Stimulated activated naive CD8-positive, alpha-beta T cell treated with anti-CD3 and anti-CD28 coated beads, Interleukin-15, amount 100 ng/mL, for 72 hours (primary cell): ENCODE measurements around the gene RNF213.
A peak's percentile ranks its signal among the peaks of the same experiment; 100 is the strongest.
"Not testable (repeated sequence)": the region's sequence is repeated elsewhere in the genome, so short reads cannot be mapped to it uniquely, and the experiment has no call there.

Experiments used
- ATAC-seq: fragments of 150-1000 bp; cut with Tn5 transposase; 2 replicates; pipeline ENCODE4 v1.10.0; 2021; ENCODE audit warnings: mild to moderate bottlenecking, moderate library complexity
- DNase-seq, 2 donors: peaks; one replicate each; pipeline ENCODE4 v3.0.0; 2021 to 2022
- H3K27ac Mint-ChIP-seq, 2 donors: one replicate each; pipeline ENCODE4 v1.8.0; 2022; ENCODE audit warnings: mild to moderate bottlenecking in 2 of 2, mixed read lengths in 2 of 2, moderate library complexity in 2 of 2
- H3K27me3 Mint-ChIP-seq: one replicate; pipeline ENCODE4 v1.8.0; 2022; ENCODE audit warnings: mixed read lengths
- H3K4me1 Mint-ChIP-seq: one replicate; pipeline ENCODE4 v1.8.0; 2022; ENCODE audit warnings: mild to moderate bottlenecking, mixed read lengths
- H3K4me3 Mint-ChIP-seq, 2 donors: one replicate each; pipeline ENCODE4 v1.8.0; 2022; ENCODE audit warnings: mild to moderate bottlenecking in 2 of 2, mixed read lengths in 2 of 2, moderate library complexity in 1 of 2
- H3K9me3 Mint-ChIP-seq, 2 donors: one replicate each; pipeline ENCODE4 v1.8.0; 2022; ENCODE audit warnings: mixed read lengths in 2 of 2

The RNF213 gene

DNA sequence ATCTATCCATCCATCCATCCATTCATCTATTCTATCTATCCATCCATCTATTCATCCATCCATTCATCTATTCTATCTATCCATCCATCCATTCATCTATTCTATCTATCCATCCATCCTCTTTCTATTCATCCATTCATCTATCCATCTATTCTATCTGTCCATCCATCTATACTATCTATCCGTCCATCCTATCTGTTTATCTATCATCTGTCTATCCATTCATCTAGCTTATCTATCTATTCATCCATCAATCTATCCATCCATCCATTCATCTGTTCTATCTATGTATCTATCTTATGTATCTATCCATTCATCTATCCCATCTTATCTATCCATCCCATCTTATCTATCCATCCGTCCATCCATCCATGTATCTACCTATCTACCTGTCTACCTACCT is 8.8 kb downstream of the RNF213 start:
- ATAC-seq: no peak
- DNase-seq: no peak
- H3K27me3 Mint-ChIP-seq: no peaks in the 10 kb centered on the region
- peaks cover 46% of the 10 kb centered on the region for H3K4me1 Mint-ChIP-seq
- no peak overlapping the region for H3K4me3 Mint-ChIP-seq
- peaks cover 5 to 6% of the 10 kb centered on the region in 2 donors for H3K9me3 Mint-ChIP-seq
- no peak overlapping the region for H3K27ac Mint-ChIP-seq

DNA sequence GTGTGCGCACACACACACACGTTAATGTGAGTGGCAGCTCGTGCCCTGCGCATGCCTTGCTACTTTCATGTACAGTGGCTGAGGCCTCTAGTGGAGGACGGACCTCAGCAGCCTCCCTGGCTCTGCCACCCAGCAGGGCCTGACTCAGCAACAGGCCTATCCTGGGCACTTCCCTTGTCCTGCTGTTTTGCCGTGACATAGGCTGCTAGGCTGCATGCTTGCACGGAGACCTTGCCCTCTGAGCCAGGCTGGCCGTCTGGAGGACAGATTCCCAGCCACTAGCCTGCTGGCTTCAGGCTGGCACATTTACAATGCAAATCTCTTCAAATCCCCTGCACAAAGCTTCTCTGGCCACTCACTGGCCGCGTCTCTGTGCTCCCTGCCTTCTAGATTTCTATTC is 9.5 kb downstream of the RNF213 start:
- Mint-ChIP-seq H3K27me3 (no peaks in the 10 kb centered on the region), H3K9me3 (peaks cover 5 to 6% of the 10 kb centered on the region in 2 donors), H3K27ac (no peak overlapping the region), H3K4me3 (peak overlapping the region in 1 of 2 donors; percentile 11), H3K4me1 (peaks cover 46% of the 10 kb centered on the region)
- ATAC-seq (no peak), DNase-seq (no peak)

DNA sequence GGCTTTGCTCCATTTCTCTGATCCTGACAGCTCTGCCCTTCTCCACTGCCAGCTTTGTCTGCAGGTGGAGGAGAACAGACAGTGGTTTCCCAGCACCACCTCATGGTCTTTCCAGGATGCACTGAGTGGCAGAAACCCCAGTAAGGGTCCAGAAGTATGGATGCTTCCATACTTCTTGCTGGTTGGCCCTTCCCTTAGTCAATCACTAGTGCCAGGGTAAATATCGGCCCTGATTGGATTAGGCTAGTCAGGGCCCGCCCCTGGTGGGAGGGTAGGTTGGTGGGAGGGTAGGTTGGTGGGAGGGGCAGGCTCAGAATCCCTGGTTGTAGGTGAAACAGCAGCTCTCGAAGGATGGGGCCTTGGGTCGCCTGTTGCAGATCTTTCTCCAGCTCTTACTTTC is 10.2 kb downstream of the RNF213 start:
- peaks cover 1 to 6% of the 10 kb centered on the region in 2 donors for H3K9me3 Mint-ChIP-seq
- DNase-seq (peak; percentile 27 to 36), ATAC-seq (peak; percentile 60)
- H3K27ac Mint-ChIP-seq: peak overlapping the region; percentile 69 to 80
- H3K4me3 Mint-ChIP-seq: no peak overlapping the region
- H3K27me3 Mint-ChIP-seq: no peaks in the 10 kb centered on the region
- peaks cover 41% of the 10 kb centered on the region for H3K4me1 Mint-ChIP-seq

GRCh38 chr17:80272366-80272765 is 11.7 kb downstream of the RNF213 start:
- no peak overlapping the region for H3K4me3 Mint-ChIP-seq
- DNase-seq (no peak), ATAC-seq (peak; percentile 11)
- no peaks in the 10 kb centered on the region for H3K27me3 Mint-ChIP-seq
- H3K4me1 Mint-ChIP-seq: peaks cover 47% of the 10 kb centered on the region
- peak overlapping the region; percentile 12 to 95 for H3K27ac Mint-ChIP-seq
- peaks cover 0 to 6% of the 10 kb centered on the region in 2 donors for H3K9me3 Mint-ChIP-seq

DNA sequence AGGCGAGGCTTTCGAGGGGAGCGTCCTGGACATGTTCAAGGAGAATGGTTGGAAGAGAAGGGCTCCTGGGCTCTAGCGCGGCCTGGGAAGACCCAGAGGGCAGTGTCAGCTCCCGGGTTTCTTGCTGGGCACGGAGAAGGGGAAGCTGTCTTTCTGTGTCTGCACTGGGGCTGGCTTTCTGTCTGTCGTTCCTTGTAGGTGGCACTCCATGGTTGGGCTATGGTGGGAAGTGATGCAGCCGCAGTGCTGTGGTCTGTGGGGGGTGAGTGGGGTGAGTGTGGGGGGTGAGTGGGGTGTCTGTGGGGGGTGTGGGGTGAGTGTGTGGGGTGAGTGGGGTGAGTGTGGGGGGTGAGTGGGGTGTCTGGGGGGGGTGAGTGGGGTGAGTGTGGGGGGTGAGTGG is 13.7 kb downstream of the RNF213 start:
- ATAC-seq (no peak), DNase-seq (no peak)
- Mint-ChIP-seq H3K4me3 (peak overlapping the region; percentile 49 to 57), H3K27ac (peak overlapping the region; percentile 88 to 95), H3K27me3 (no peaks in the 10 kb centered on the region), H3K9me3 (peaks cover 0 to 6% of the 10 kb centered on the region in 2 donors), H3K4me1 (peaks cover 63% of the 10 kb centered on the region)

- Mint-ChIP-seq H3K27me3 (no peaks in the 10 kb centered on the region), H3K9me3 (peaks cover 0 to 6% of the 10 kb centered on the region in 2 donors), H3K27ac (peak overlapping the region in 1 of 2 donors; percentile 86), H3K4me3 (peak overlapping the region in 1 of 2 donors; percentile 13), H3K4me1 (peaks cover 69% of the 10 kb centered on the region)
- no peak for DNase-seq
- ATAC-seq: peak; percentile 22
These were observed 14.3 kb downstream of the RNF213 start for GRCh38 chr17:80274871-80275449.

GRCh38 chr17:80275857-80276256 is 15.2 kb downstream of the RNF213 start:
- not testable (repeated sequence) for ATAC-seq, H3K9me3 Mint-ChIP-seq, DNase-seq, H3K27ac Mint-ChIP-seq, H3K27me3 Mint-ChIP-seq, H3K4me3 Mint-ChIP-seq
- H3K4me1 Mint-ChIP-seq: peaks cover 78% of the 10 kb centered on the region

- ATAC-seq (peak; percentile 8), DNase-seq (no peak)
- Mint-ChIP-seq H3K9me3 (no peaks in the 10 kb centered on the region), H3K4me1 (peaks cover 92% of the 10 kb centered on the region), H3K27ac (peak overlapping the region; percentile 46 to 82), H3K4me3 (no peak overlapping the region), H3K27me3 (no peaks in the 10 kb centered on the region)
These were observed 17.4 kb downstream of the RNF213 start for GRCh38 chr17:80277751-80278671.

DNA sequence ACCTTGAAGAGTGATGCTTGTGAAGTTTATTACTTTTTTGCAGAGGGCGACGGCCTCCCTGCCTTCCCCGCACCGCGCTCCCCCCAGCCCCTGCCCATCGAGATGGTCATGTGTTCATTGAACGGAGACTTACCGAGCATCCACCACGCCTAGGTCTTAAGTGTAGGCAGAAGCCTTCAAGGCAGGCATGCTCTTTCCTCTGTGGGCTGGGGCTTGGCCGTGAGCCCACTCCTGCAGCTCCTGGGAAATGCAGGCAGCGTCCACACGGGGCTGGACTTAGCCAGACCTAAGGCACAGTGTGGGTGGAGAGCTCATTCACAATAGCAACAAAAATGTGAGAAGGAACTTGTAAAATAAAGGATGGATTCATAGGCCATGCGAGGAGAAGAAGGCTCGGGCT is 19.2 kb downstream of the RNF213 start:
- Mint-ChIP-seq H3K27me3 (no peaks in the 10 kb centered on the region), H3K27ac (no peak overlapping the region), H3K4me1 (peaks cover 84% of the 10 kb centered on the region), H3K9me3 (no peaks in the 10 kb centered on the region), H3K4me3 (no peak overlapping the region)
- no peak for DNase-seq
- ATAC-seq: no peak

- Mint-ChIP-seq H3K27ac (peak overlapping the region in 1 of 2 donors; percentile 80), H3K9me3 (no peaks in the 10 kb centered on the region), H3K4me3 (no peak overlapping the region), H3K4me1 (peaks cover 84% of the 10 kb centered on the region), H3K27me3 (no peaks in the 10 kb centered on the region)
- ATAC-seq: no peak
- DNase-seq: no peak
These were observed 20.9 kb downstream of the RNF213 start for GRCh38 chr17:80281516-80281915.

GRCh38 chr17:80283116-80283852 is 22.6 kb downstream of the RNF213 start:
- Mint-ChIP-seq H3K9me3 (no peaks in the 10 kb centered on the region), H3K27me3 (no peaks in the 10 kb centered on the region), H3K4me3 (no peak overlapping the region), H3K27ac (peak overlapping the region; percentile 48 to 72), H3K4me1 (peaks cover 83% of the 10 kb centered on the region)
- no peak for ATAC-seq
- DNase-seq: no peak

DNA sequence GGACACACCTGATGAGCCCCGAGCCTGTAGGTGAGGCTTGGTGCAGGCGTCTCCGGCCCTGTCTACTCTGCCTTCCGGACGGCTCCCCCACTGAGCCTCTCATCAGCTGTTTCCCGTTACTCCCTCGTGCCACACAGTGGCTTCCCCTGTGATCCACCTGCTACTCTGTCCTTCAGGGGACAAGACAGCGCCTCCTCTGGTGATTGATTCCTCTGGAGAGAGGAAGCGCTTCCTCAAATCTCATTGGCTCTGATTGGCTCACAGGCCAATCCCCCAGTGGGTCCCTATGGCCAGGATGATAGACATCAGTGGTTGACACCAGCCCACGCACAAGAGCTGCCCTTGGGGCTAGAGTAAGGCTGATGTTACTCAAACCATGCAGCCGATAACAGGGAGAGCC is 24.0 kb downstream of the RNF213 start:
- DNase-seq (peak in 1 of 2 donors; percentile 30), ATAC-seq (peak; percentile 68)
- H3K4me1 Mint-ChIP-seq: peaks cover 76% of the 10 kb centered on the region
- H3K4me3 Mint-ChIP-seq: no peak overlapping the region
- peak overlapping the region in 1 of 2 donors; percentile 95 for H3K27ac Mint-ChIP-seq
- H3K9me3 Mint-ChIP-seq: no peaks in the 10 kb centered on the region
- H3K27me3 Mint-ChIP-seq: no peaks in the 10 kb centered on the region

- ATAC-seq: no peak
- DNase-seq: no peak
- Mint-ChIP-seq H3K27me3 (no peaks in the 10 kb centered on the region), H3K27ac (peak overlapping the region in 1 of 2 donors; percentile 83), H3K9me3 (no peaks in the 10 kb centered on the region), H3K4me1 (peaks cover 68% of the 10 kb centered on the region), H3K4me3 (no peak overlapping the region)
These were observed 24.7 kb downstream of the RNF213 start for GRCh38 chr17:80285237-80285920.

GRCh38 chr17:80286638-80286960 is 25.9 kb downstream of the RNF213 start:
- no peaks in the 10 kb centered on the region for H3K9me3 Mint-ChIP-seq
- H3K4me3 Mint-ChIP-seq: no peak overlapping the region
- H3K27ac Mint-ChIP-seq: peak overlapping the region; percentile 19 to 20
- H3K27me3 Mint-ChIP-seq: no peaks in the 10 kb centered on the region
- DNase-seq (no peak), ATAC-seq (no peak)
- H3K4me1 Mint-ChIP-seq: peaks cover 56% of the 10 kb centered on the region

- Mint-ChIP-seq H3K4me1 (peaks cover 52% of the 10 kb centered on the region), H3K27ac (peak overlapping the region; percentile 20 to 91), H3K4me3 (no peak overlapping the region), H3K27me3 (no peaks in the 10 kb centered on the region), H3K9me3 (no peaks in the 10 kb centered on the region)
- no peak for DNase-seq
- no peak for ATAC-seq
These were observed 26.4 kb downstream of the RNF213 start for GRCh38 chr17:80287038-80287437.
